Right atrium auricular region (tissue), 2 donors: Measurements from ENCODE around the gene ASB9. TPM values are rescaled to one million over a fixed set of nuclear protein-coding genes. Genes with fewer than 3 reads are reported as not detected.
"Not testable (repeated sequence)": the region's sequence is repeated elsewhere in the genome, so short reads cannot be mapped to it uniquely, and the experiment has no call there.

Experiments used
- DNase-seq: peaks from one replicate; pipeline ENCODE4 v3.0.0-alpha.2; 2019; ENCODE audit warnings: low spot score
- H3K27ac ChIP-seq, 2 donors: fragments of 200-600 bp; sonication (generic); 1 replicate in 1 of 2; 2 replicates in 1 of 2; pipeline ENCODE4 v1.5.1; 2016 to 2019
- H3K27me3 ChIP-seq, 2 donors: fragments of 200-600 bp; sonication (generic); one replicate each; pipeline versions ENCODE4 v1.5.1 to v1.6.0; 2017 to 2019
- H3K36me3 ChIP-seq: fragments of 200-600 bp; sonication (generic); one replicate; pipeline ENCODE4 v1.5.1; 2016
- H3K4me1 ChIP-seq, 2 donors: fragments of 200-600 bp; sonication (generic); one replicate each; pipeline versions ENCODE4 v1.5.1 to v1.6.0; 2017 to 2019
- H3K4me3 ChIP-seq, 2 donors: fragments of 200-600 bp; sonication (generic); 1 replicate in 1 of 2; 2 replicates in 1 of 2; pipeline ENCODE4 v1.5.1; 2017 to 2019; ENCODE audit warnings: mild to moderate bottlenecking in 1 of 2, moderate library complexity in 1 of 2
- H3K9me3 ChIP-seq, 2 donors: fragments of 200-600 bp; sonication (generic); one replicate each; pipeline ENCODE4 v1.5.1; 2019
- total RNA-seq, 2 donors: library from RNA; depleted of rRNA; stranded (reverse); fragments of >200 nt; gene quantifications; one replicate each; pipeline ENCODE4 v1.1.0, GENCODE V29; 2016
- TF ChIP-seq, protein P1 (sequence below), 2 donors: fragments of 200-600 bp; sonication (generic); IDR thresholded peaks; one replicate each; pipeline ENCODE4 v1.5.1; 2019; ENCODE audit warnings: antibody characterized with exemption in 2 of 2

The ASB9 gene
- total RNA-seq, 2 donors from 2014 or later, result 1.1 to 1.8 TPM

- DNase-seq, result no peak
- Histone ChIP-seq H3K27ac (no peak overlapping the region), H3K4me1 (peaks cover 0 to 7% of the 10 kb centered on the region in 2 donors), H3K4me3 (no peak overlapping the region), H3K36me3 (no peaks in the 10 kb centered on the region), H3K27me3 (no peaks in the 10 kb centered on the region), H3K9me3 (no peaks in the 10 kb centered on the region)
- TF ChIP-seq, protein P1, sequence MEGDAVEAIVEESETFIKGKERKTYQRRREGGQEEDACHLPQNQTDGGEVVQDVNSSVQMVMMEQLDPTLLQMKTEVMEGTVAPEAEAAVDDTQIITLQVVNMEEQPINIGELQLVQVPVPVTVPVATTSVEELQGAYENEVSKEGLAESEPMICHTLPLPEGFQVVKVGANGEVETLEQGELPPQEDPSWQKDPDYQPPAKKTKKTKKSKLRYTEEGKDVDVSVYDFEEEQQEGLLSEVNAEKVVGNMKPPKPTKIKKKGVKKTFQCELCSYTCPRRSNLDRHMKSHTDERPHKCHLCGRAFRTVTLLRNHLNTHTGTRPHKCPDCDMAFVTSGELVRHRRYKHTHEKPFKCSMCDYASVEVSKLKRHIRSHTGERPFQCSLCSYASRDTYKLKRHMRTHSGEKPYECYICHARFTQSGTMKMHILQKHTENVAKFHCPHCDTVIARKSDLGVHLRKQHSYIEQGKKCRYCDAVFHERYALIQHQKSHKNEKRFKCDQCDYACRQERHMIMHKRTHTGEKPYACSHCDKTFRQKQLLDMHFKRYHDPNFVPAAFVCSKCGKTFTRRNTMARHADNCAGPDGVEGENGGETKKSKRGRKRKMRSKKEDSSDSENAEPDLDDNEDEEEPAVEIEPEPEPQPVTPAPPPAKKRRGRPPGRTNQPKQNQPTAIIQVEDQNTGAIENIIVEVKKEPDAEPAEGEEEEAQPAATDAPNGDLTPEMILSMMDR (IDR thresholded peaks at IDR 0.05), result no peak
These were observed 23.6 kb upstream of the ASB9 start for GRCh38 chrX:15293451-15293850.

DNA sequence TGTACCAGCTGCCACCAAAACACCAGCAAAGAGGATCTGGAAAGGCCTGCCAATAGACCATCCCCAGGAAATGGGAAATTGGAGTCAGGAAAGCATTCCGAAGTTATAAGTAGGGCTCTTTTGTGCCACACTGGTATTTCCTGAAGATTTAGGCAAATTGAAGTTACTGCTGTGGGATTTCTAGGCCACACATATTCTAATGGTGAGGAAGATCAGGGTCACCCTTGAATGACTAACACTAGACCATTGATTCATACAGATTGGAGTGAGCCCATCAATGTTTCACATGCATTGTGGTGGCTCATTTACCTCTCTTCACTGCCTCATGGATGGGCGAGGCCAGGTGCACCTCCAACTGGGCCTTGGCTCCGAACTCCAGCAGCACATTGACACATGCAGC, 23.0 kb upstream of the ASB9 start:
- no peaks in the 10 kb centered on the region for H3K27me3 ChIP-seq
- no peaks in the 10 kb centered on the region for H3K9me3 ChIP-seq
- H3K4me1 ChIP-seq, result peaks cover 0 to 2% of the 10 kb centered on the region in 2 donors
- no peak overlapping the region for H3K27ac ChIP-seq
- DNase-seq, result no peak
- no peak overlapping the region for H3K4me3 ChIP-seq
- no peaks in the 10 kb centered on the region for H3K36me3 ChIP-seq
- TF ChIP-seq, protein P1 (IDR thresholded peaks at IDR 0.05), result no peak

DNA sequence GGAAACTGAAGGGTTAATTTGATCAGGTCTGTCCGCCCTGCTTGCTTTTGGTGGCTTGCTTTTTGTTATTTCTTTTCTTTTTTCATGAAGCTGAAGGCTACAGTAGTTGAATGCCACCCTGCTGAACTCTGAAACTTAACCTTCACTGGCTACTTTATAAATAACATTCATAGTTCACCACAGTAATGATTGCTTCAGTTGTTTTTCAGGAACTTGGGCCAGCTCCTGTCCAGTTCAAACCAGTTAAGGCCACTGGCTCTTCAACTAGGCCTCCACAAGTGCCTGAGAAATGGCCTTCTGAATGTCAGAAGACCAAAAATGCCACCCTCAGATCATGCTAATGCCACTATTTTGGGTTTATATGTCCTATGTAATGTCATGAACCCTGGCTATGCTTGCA, 7.7 kb upstream of the ASB9 start:
- TF ChIP-seq, protein P1 (IDR thresholded peaks at IDR 0.05), result no peak
- Histone ChIP-seq H3K4me1 (no peaks in the 10 kb centered on the region), H3K27ac (no peak overlapping the region)

DNA sequence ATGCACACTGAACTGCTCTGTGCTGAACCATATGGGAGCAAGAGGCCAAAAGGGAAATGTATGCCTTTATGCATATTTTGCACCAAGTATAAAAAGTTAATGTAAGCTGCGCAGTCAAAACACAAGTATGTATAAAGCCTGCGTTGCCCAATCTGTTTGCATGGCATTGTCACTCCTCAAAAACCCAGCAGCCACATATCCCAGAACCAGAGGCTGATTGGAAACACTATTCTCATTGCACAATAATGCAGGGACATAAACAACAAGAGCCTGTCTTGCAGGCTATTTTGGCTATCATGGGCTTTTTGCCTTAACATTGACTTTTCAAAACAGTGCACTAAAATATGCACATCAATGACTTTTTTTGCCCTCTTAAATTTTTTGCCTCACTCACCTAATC, 5.1 kb upstream of the ASB9 start:
- no peaks in the 10 kb centered on the region for H3K4me1 ChIP-seq
- peaks cover 0 to 2% of the 10 kb centered on the region in 2 donors for H3K9me3 ChIP-seq
- no peak overlapping the region for H3K4me3 ChIP-seq
- no peaks in the 10 kb centered on the region for H3K27me3 ChIP-seq
- no peak for DNase-seq
- TF ChIP-seq, protein P1 (IDR thresholded peaks at IDR 0.05), result no peak
- no peak overlapping the region for H3K27ac ChIP-seq
- H3K36me3 ChIP-seq, result no peaks in the 10 kb centered on the region

More for the DNA sequence above, 7.7 kb upstream of the ASB9 start:
- Histone ChIP-seq H3K27me3 (no peaks in the 10 kb centered on the region), H3K4me3 (no peak overlapping the region), H3K36me3 (no peaks in the 10 kb centered on the region), H3K9me3 (peaks cover 0 to 7% of the 10 kb centered on the region in 2 donors)
- no peak for DNase-seq

GRCh38 chrX:15273275-15273674, 3.4 kb upstream of the ASB9 start:
- DNase-seq, H3K4me3 ChIP-seq, H3K27ac ChIP-seq: not testable (repeated sequence)

DNA sequence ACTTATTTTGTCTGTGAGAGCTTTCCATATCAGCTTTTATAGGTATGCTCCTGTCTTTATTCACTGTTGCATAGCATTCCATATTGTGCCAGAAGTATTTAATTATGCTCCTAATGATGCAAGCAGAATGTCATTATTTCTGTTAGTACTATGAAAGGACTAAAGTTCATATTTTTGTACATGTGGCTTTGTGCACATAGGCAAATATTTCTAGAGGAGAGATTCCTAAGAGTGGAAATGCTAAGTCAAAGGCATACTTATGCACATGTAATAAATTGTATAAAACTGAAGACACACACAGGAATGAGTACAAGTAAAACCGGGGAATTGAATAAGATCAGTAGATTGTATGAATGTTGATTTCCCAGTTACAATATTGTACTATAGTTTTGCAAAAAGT, 1.9 kb upstream of the ASB9 start:
- Histone ChIP-seq H3K36me3 (no peaks in the 10 kb centered on the region), H3K4me1 (no peaks in the 10 kb centered on the region), H3K4me3 (no peak overlapping the region), H3K9me3 (no peaks in the 10 kb centered on the region), H3K27me3 (no peaks in the 10 kb centered on the region), H3K27ac (no peak overlapping the region)
- TF ChIP-seq, protein P1 (IDR thresholded peaks at IDR 0.05), result no peak
- no peak for DNase-seq

More at GRCh38 chrX:15273275-15273674, 3.4 kb upstream of the ASB9 start:
- not testable (repeated sequence) for H3K27me3 ChIP-seq, H3K4me1 ChIP-seq, H3K36me3 ChIP-seq, H3K9me3 ChIP-seq
